ENCODE data around the gene SLC36A2. TPM values are rescaled to one million over a fixed set of nuclear protein-coding genes. Genes with fewer than 3 reads are reported as not detected.

Gene SLC36A2
- total RNA-seq, 1 experiment from 2014 or later, result not detected

DNA sequence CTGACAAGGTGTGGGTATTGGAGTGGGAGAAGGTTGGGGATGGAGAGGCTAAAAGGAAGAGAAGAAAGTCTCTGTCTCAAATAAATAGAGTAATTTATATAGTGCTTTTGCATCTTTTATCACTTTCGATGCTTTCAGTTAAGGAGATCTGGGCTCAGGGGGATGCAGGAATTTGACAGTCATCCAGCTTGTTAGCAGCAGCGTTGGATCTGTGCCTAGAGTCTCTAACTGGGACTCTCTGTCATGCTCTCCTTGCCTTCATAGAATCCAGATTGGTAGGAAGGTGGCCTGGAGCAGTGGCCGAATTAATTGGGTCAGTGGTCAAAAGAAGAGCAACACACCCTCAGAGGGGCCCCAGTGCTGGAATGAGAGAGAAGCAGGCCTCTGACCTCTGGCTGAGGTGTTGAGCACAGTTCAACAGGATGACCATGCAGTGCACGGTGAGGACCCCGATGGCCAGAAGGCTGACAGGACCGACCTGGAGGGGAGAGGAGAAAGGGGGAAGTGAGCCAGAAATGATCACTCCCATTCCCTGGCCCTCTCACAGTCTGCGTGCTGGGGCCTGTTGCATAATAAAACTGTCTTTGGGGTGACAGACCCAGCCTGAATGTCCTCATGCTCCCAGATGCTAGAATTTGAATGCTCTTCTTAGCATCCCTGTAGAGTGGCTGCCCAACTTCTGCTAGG is 51.4 kb downstream of the SLC36A2 start:
- H3K36me3 ChIP-seq (ENCODE audit: control insufficient read depth, insufficient read depth, low read length), result no peaks in the 10 kb centered on the region
- in situ Hi-C loops (cut with HindIII; ENCODE audit: low pct_unique_long_range_greater_than_20kb, low sequenced_read_pairs), result no loop called here
- H3K4me1 ChIP-seq (ENCODE audit: control insufficient read depth, insufficient read depth, low read length), result peaks cover 2% of the 10 kb centered on the region; the same call in 1 of the 2 replicates
- no TSS peak for BruUV-seq (replicated peaks)
- no peak overlapping the region for H3K27ac ChIP-seq (ENCODE audit: low read length)
- ChIA-PET CTCF (no interaction called here), POLR2A (no interaction called here)
- H3K4me3 ChIP-seq (ENCODE audit: low read depth in 2 of 2, low read length in 2 of 2), result no peak overlapping the region
- H3K27me3 ChIP-seq (ENCODE audit: control insufficient read depth, insufficient read depth, low read length), result peaks cover 7% of the 10 kb centered on the region; the same call in 1 of the 2 replicates
- intact Hi-C loops (cut with micrococcal nuclease; ENCODE audit: unreplicated experiment), result loop anchor here (10.0 kb wide), 1 partner anchor 171 kb away; no protein-coding TSS in a partner anchor
- no peaks in the 10 kb centered on the region for H3K9me3 ChIP-seq (ENCODE audit: control insufficient read depth, insufficient read depth, low read depth, low read length)
- TF ChIP-seq POLR2AphosphoS5 (IDR thresholded peaks at IDR 0.05; ENCODE audit: low read depth, low read length) (no peak), CTCF (IDR thresholded peaks at IDR 0.05) (no peak), TCF7L2 (IDR thresholded peaks at IDR 0.05; ENCODE audit: low read depth, low read length) (no peak), SIN3A (IDR thresholded peaks at IDR 0.05; ENCODE audit: borderline replicate concordance, insufficient read depth, low read depth, low read length) (no peak)
- TF ChIP-seq, protein P1, sequence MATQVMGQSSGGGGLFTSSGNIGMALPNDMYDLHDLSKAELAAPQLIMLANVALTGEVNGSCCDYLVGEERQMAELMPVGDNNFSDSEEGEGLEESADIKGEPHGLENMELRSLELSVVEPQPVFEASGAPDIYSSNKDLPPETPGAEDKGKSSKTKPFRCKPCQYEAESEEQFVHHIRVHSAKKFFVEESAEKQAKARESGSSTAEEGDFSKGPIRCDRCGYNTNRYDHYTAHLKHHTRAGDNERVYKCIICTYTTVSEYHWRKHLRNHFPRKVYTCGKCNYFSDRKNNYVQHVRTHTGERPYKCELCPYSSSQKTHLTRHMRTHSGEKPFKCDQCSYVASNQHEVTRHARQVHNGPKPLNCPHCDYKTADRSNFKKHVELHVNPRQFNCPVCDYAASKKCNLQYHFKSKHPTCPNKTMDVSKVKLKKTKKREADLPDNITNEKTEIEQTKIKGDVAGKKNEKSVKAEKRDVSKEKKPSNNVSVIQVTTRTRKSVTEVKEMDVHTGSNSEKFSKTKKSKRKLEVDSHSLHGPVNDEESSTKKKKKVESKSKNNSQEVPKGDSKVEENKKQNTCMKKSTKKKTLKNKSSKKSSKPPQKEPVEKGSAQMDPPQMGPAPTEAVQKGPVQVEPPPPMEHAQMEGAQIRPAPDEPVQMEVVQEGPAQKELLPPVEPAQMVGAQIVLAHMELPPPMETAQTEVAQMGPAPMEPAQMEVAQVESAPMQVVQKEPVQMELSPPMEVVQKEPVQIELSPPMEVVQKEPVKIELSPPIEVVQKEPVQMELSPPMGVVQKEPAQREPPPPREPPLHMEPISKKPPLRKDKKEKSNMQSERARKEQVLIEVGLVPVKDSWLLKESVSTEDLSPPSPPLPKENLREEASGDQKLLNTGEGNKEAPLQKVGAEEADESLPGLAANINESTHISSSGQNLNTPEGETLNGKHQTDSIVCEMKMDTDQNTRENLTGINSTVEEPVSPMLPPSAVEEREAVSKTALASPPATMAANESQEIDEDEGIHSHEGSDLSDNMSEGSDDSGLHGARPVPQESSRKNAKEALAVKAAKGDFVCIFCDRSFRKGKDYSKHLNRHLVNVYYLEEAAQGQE (IDR thresholded peaks at IDR 0.05; ENCODE audit: insufficient read depth in 1 of 2, low read depth in 2 of 2, low read length in 1 of 2), result no peak
- no peak for ATAC-seq
- DNase-seq (ENCODE audit: low read depth, low spot score), result no peak

GRCh38 chr5:151295138-151295537 is 52.2 kb downstream of the SLC36A2 start:
- H3K27ac ChIP-seq (ENCODE audit: low read length), result no peak overlapping the region
- no peaks in the 10 kb centered on the region for H3K9me3 ChIP-seq (ENCODE audit: control insufficient read depth, insufficient read depth, low read depth, low read length)
- no peak for ATAC-seq
- no peaks in the 10 kb centered on the region for H3K36me3 ChIP-seq (ENCODE audit: control insufficient read depth, insufficient read depth, low read length)
- ChIA-PET POLR2A (no interaction called here), CTCF (no interaction called here)
- no peak overlapping the region for H3K4me3 ChIP-seq (ENCODE audit: low read depth in 2 of 2, low read length in 2 of 2)
- 0 out of 2 replicates have a peak, but pooled peaks cover 4% of the 10 kb centered on the region for H3K27me3 ChIP-seq (ENCODE audit: control insufficient read depth, insufficient read depth, low read length)
- intact Hi-C loops (cut with micrococcal nuclease; ENCODE audit: unreplicated experiment) (loop anchor here (10.0 kb wide), 1 partner anchor 170 kb away; no protein-coding TSS in a partner anchor), in situ Hi-C loops (cut with HindIII; ENCODE audit: low pct_unique_long_range_greater_than_20kb, low sequenced_read_pairs) (no loop called here)
- no peak for TF ChIP-seq CTCF (IDR thresholded peaks at IDR 0.05)
- no peak for TF ChIP-seq TCF7L2 (IDR thresholded peaks at IDR 0.05; ENCODE audit: low read depth, low read length)
- TF ChIP-seq, protein P1 (IDR thresholded peaks at IDR 0.05; ENCODE audit: insufficient read depth in 1 of 2, low read depth in 2 of 2, low read length in 1 of 2), result no peak
- TF ChIP-seq SIN3A (IDR thresholded peaks at IDR 0.05; ENCODE audit: borderline replicate concordance, insufficient read depth, low read depth, low read length), result no peak
- TF ChIP-seq POLR2AphosphoS5 (IDR thresholded peaks at IDR 0.05; ENCODE audit: low read depth, low read length), result no peak
- no peak for DNase-seq (ENCODE audit: low read depth, low spot score)
- peaks cover 2% of the 10 kb centered on the region; the same call in 1 of the 2 replicates for H3K4me1 ChIP-seq (ENCODE audit: control insufficient read depth, insufficient read depth, low read length)
- no TSS peak for BruUV-seq (replicated peaks)

Measured in Panc1 (cell line).